Endometrium (tissue), 2 donors: Measurements from ENCODE around the gene ALDH1B1.
"Not testable (repeated sequence)": the region's sequence is repeated elsewhere in the genome, so short reads cannot be mapped to it uniquely, and the experiment has no call there.

Source experiments
- FAIRE-seq: peaks from 2 replicates; lab custom pipeline; 2012; peaks lifted over from hg19 to GRCh38; lab: Jason Lieb, UNC
- donor health status: control.
- donor health status: control.

The ALDH1B1 gene

GRCh38 chr9:38387066-38387465 is 5.4 kb upstream of the ALDH1B1 start:
- no peak for FAIRE-seq

- FAIRE-seq, result no peak
Observed at GRCh38 chr9:38387751-38388150, 4.8 kb upstream of the ALDH1B1 start.

- no peak for FAIRE-seq
Observed at GRCh38 chr9:38388283-38389223, 3.9 kb upstream of the ALDH1B1 start.

- FAIRE-seq, result no peak
Observed at GRCh38 chr9:38389313-38389712, 3.2 kb upstream of the ALDH1B1 start.

GRCh38 chr9:38390442-38390841 is 2.1 kb upstream of the ALDH1B1 start:
- no peak for FAIRE-seq

- no peak for FAIRE-seq
Observed at GRCh38 chr9:38390851-38391250, 1.7 kb upstream of the ALDH1B1 start.

GRCh38 chr9:38391278-38392118 is 1.0 kb upstream of the ALDH1B1 start:
- no peak for FAIRE-seq

GRCh38 chr9:38393128-38393796 is 760 bp downstream of the ALDH1B1 start:
- no peak for FAIRE-seq

- FAIRE-seq, result no peak
Observed at GRCh38 chr9:38394416-38394815, 1.9 kb downstream of the ALDH1B1 start.

- FAIRE-seq, result no peak
Observed at GRCh38 chr9:38395653-38396370, 3.3 kb downstream of the ALDH1B1 start.

- FAIRE-seq, result no peak
Observed at GRCh38 chr9:38396371-38396671, 3.8 kb downstream of the ALDH1B1 start.

- not testable (repeated sequence) for FAIRE-seq
Observed at GRCh38 chr9:38399191-38399590, 6.7 kb downstream of the ALDH1B1 start.

- FAIRE-seq, result no peak
Observed at GRCh38 chr9:38401994-38402393, 9.5 kb downstream of the ALDH1B1 start.

GRCh38 chr9:38404314-38404713 is 11.8 kb downstream of the ALDH1B1 start:
- no peak for FAIRE-seq

GRCh38 chr9:38405785-38406184 is 13.3 kb downstream of the ALDH1B1 start:
- FAIRE-seq, result no peak

- no peak for FAIRE-seq
Observed at GRCh38 chr9:38406476-38407186, 14.1 kb downstream of the ALDH1B1 start.

- FAIRE-seq, result no peak
Observed at GRCh38 chr9:38408719-38409118, 16.2 kb downstream of the ALDH1B1 start.

GRCh38 chr9:38412751-38413150 is 20.2 kb downstream of the ALDH1B1 start:
- no peak for FAIRE-seq

GRCh38 chr9:38413283-38413682 is 20.8 kb downstream of the ALDH1B1 start:
- no peak for FAIRE-seq

GRCh38 chr9:38414040-38414723 is 21.7 kb downstream of the ALDH1B1 start:
- no peak for FAIRE-seq

GRCh38 chr9:38415856-38416255 is 23.4 kb downstream of the ALDH1B1 start:
- FAIRE-seq, result no peak
